HL-60 (cell line): Measurements from ENCODE around the gene NATD1.

Source experiments
- POLR2AphosphoS5 ChIP-seq: IDR thresholded peaks from 2 replicates; pipeline ENCODE4 v1.6.1; 2012; ENCODE audit warnings: low read depth
- SPI1 ChIP-seq: IDR thresholded peaks from 2 replicates; pipeline ENCODE4 v1.6.1; 2012; ENCODE audit warnings: low read depth, mild to moderate bottlenecking, borderline replicate concordance
- TF ChIP-seq, protein P1 (sequence below): IDR thresholded peaks from one replicate; pipeline ENCODE4 v1.5.1; 2011; ENCODE audit warnings: low read length, control low read depth, inconsistent platforms; ENCODE audit not compliant: insufficient read depth
- TF ChIP-seq, protein P2 (sequence below): IDR thresholded peaks from 2 replicates; pipeline ENCODE4 v1.6.1; 2012; ENCODE audit warnings: low read depth; ENCODE audit not compliant: insufficient replicate concordance

DNA sequence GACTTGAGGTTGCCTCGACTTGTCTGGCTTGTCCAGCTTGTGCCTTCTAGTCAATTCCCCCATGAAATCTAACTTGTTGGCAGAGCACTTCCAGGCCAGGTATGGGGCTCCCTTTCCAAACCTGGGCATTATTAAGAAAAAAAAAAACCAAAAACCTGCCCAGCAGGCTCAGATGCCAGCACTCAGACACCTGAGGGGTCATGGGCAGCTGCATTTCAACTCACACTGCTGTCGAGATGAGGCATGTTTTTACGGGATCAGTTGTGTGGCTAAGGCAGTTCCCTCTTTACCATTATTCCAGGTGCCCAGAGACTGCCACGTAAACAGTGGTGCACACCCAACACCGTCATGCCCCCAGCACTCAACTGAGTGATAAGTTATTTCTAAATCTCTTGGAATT is 57.1 kb downstream of the NATD1 start:
- TF ChIP-seq, protein P1, sequence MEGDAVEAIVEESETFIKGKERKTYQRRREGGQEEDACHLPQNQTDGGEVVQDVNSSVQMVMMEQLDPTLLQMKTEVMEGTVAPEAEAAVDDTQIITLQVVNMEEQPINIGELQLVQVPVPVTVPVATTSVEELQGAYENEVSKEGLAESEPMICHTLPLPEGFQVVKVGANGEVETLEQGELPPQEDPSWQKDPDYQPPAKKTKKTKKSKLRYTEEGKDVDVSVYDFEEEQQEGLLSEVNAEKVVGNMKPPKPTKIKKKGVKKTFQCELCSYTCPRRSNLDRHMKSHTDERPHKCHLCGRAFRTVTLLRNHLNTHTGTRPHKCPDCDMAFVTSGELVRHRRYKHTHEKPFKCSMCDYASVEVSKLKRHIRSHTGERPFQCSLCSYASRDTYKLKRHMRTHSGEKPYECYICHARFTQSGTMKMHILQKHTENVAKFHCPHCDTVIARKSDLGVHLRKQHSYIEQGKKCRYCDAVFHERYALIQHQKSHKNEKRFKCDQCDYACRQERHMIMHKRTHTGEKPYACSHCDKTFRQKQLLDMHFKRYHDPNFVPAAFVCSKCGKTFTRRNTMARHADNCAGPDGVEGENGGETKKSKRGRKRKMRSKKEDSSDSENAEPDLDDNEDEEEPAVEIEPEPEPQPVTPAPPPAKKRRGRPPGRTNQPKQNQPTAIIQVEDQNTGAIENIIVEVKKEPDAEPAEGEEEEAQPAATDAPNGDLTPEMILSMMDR = no peak
- TF ChIP-seq POLR2AphosphoS5 (no peak), SPI1 (no peak)
- TF ChIP-seq, protein P2, sequence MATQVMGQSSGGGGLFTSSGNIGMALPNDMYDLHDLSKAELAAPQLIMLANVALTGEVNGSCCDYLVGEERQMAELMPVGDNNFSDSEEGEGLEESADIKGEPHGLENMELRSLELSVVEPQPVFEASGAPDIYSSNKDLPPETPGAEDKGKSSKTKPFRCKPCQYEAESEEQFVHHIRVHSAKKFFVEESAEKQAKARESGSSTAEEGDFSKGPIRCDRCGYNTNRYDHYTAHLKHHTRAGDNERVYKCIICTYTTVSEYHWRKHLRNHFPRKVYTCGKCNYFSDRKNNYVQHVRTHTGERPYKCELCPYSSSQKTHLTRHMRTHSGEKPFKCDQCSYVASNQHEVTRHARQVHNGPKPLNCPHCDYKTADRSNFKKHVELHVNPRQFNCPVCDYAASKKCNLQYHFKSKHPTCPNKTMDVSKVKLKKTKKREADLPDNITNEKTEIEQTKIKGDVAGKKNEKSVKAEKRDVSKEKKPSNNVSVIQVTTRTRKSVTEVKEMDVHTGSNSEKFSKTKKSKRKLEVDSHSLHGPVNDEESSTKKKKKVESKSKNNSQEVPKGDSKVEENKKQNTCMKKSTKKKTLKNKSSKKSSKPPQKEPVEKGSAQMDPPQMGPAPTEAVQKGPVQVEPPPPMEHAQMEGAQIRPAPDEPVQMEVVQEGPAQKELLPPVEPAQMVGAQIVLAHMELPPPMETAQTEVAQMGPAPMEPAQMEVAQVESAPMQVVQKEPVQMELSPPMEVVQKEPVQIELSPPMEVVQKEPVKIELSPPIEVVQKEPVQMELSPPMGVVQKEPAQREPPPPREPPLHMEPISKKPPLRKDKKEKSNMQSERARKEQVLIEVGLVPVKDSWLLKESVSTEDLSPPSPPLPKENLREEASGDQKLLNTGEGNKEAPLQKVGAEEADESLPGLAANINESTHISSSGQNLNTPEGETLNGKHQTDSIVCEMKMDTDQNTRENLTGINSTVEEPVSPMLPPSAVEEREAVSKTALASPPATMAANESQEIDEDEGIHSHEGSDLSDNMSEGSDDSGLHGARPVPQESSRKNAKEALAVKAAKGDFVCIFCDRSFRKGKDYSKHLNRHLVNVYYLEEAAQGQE = no peak
